Body of pancreas (tissue), 4 donors: ENCODE results near the gene KCNAB2. TPM values are rescaled to one million over a fixed set of nuclear protein-coding genes. Genes with fewer than 3 reads are reported as not detected.

Experiments
- ATAC-seq: fragments of 150-250 bp; one replicate; pipeline ENCODE4 v1.9.1; 2016
- DNase-seq, 4 donors: peaks; one replicate each; pipeline ENCODE4 v3.0.0-alpha.2; 2019
- H3K27ac ChIP-seq, 4 donors: fragments of 200-600 bp; sonication (generic); 1 replicate in 3 of 4; 2 replicates in 1 of 4; pipeline versions ENCODE4 v1.5.1 to v1.6.1; 2016 to 2019; ENCODE audit warnings: mild to moderate bottlenecking in 1 of 4, mixed read lengths in 1 of 4, moderate library complexity in 1 of 4
- H3K27me3 ChIP-seq, 2 donors: fragments of 200-600 bp; sonication (generic); one replicate each; pipeline ENCODE4 v1.6.0; 2016; ENCODE audit warnings: mild to moderate bottlenecking in 1 of 2
- H3K36me3 ChIP-seq, 2 donors: fragments of 200-600 bp; sonication (generic); replicated peaks in 1 of 2; 2 replicates each; pipeline ENCODE4 v1.5.1; 2016; ENCODE audit warnings: low read depth in 2 of 2; ENCODE audit not compliant: insufficient read depth in 1 of 2
- H3K4me1 ChIP-seq: fragments of 200-600 bp; sonication (generic); one replicate; pipeline ENCODE4 v1.6.0; 2016
- H3K4me3 ChIP-seq, 2 donors: fragments of 200-600 bp; sonication (generic); 1 replicate in 1 of 2; 2 replicates in 1 of 2; pipeline ENCODE4 v1.5.1; 2016 to 2019
- H3K9me3 ChIP-seq, 3 donors: fragments of 200-600 bp; sonication (generic); 1 replicate in 2 of 3; 2 replicates in 1 of 3; pipeline ENCODE4 v1.5.1; 2016
- POLR2A ChIP-seq, 3 donors: fragments of 450-650 bp; IDR thresholded peaks; one replicate each; pipeline ENCODE4 v1.6.1; 2016; ENCODE audit warnings: antibody characterized with exemption in 3 of 3, mild to moderate bottlenecking in 2 of 3
- WGBS, 2 donors: methylation state at CpG; one replicate each; pipeline ENCODE4 v1.1.5; 2017; 5-methylcytosine and 5-hydroxymethylcytosine counted together
- intact Hi-C: fragments of 100-400 bp; cut with DNase I; formaldehyde crosslinking; loops from one replicate; pipeline ENCODE4 v1.15.1; 2023
- total RNA-seq, 2 donors: library from RNA; depleted of rRNA; stranded (reverse); fragments of >200 nt; gene quantifications; one replicate each; pipeline ENCODE4 v1.1.0, GENCODE V29; 2016
- TF ChIP-seq, protein P1 (sequence below), 7 experiments: fragments of 450-650 bp in 4 of 7; fragments of 200-600 bp in 3 of 7; sonication (generic) in 3 of 7; IDR thresholded peaks; one replicate each; pipeline ENCODE4 v1.5.1; 2016 to 2019; ENCODE audit warnings: antibody characterized with exemption in 7 of 7

KCNAB2 gene
- total RNA-seq, 2 donors from 2014 or later: 4.6 to 7.0 TPM

DNA sequence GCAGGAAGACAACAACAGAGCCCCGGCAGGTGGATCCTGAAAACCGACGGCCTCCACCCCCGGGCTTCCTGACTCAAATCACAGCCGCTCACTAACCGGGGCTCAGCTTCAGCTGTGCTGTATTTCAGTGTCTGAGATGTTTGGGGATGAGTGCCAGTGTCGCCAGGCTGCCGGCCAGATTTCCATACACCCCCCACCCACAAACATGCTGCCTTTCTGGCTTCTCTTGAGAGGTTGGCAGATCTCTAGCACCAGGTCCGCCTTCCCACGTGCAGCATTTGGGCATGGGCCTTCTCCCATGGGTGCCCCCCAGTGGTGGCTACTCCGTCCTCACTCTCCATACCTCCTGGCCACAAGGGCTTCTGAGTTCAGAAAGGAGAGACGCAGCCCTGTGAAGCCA, 34.8 kb downstream of the KCNAB2 start:
- no peak overlapping the region for H3K4me3 ChIP-seq
- no peak for DNase-seq
- no peaks in the 10 kb centered on the region for H3K36me3 ChIP-seq
- H3K4me1 ChIP-seq: no peaks in the 10 kb centered on the region
- no peak overlapping the region for H3K27ac ChIP-seq
- TF ChIP-seq POLR2A (IDR thresholded peaks at IDR 0.05): no peak
- TF ChIP-seq, protein P1, sequence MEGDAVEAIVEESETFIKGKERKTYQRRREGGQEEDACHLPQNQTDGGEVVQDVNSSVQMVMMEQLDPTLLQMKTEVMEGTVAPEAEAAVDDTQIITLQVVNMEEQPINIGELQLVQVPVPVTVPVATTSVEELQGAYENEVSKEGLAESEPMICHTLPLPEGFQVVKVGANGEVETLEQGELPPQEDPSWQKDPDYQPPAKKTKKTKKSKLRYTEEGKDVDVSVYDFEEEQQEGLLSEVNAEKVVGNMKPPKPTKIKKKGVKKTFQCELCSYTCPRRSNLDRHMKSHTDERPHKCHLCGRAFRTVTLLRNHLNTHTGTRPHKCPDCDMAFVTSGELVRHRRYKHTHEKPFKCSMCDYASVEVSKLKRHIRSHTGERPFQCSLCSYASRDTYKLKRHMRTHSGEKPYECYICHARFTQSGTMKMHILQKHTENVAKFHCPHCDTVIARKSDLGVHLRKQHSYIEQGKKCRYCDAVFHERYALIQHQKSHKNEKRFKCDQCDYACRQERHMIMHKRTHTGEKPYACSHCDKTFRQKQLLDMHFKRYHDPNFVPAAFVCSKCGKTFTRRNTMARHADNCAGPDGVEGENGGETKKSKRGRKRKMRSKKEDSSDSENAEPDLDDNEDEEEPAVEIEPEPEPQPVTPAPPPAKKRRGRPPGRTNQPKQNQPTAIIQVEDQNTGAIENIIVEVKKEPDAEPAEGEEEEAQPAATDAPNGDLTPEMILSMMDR (IDR thresholded peaks at IDR 0.05): no peak
- ATAC-seq: no peak
- intact Hi-C loops: no loop called here
- 45 to 54% methylated on average over 10 to 12 of the region's 12 CpGs for WGBS, 2 donors
- no peaks in the 10 kb centered on the region for H3K9me3 ChIP-seq
- H3K27me3 ChIP-seq: no peaks in the 10 kb centered on the region

DNA sequence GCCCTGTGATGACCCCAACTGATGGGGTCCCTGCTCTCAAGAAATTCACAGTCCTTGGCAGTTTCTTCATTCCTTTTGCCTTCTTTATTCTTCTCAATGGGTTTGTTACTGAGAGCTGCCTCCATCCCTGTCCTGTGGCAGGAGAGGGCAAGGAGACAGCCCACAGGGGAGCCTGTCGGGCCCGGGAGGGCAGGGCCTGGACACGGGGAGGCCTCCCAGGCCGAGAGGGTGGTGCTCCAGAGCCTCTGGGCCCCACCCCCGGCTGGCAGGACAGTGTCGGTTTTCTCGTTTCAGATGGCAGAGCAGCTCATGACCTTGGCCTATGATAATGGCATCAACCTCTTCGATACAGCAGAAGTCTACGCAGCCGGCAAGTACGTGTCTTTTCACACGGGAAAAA, 36.2 kb downstream of the KCNAB2 start:
- Histone ChIP-seq H3K4me1 (no peaks in the 10 kb centered on the region), H3K36me3 (no peaks in the 10 kb centered on the region), H3K4me3 (no peak overlapping the region), H3K27me3 (no peaks in the 10 kb centered on the region), H3K27ac (no peak overlapping the region), H3K9me3 (no peaks in the 10 kb centered on the region)
- DNase-seq: no peak
- 70 to 71% methylated on average over 12 of the region's 12 CpGs for WGBS, 2 donors
- ATAC-seq: no peak
- TF ChIP-seq, protein P1 (IDR thresholded peaks at IDR 0.05): no peak
- TF ChIP-seq POLR2A (IDR thresholded peaks at IDR 0.05): no peak
- intact Hi-C loops: no loop called here

DNA sequence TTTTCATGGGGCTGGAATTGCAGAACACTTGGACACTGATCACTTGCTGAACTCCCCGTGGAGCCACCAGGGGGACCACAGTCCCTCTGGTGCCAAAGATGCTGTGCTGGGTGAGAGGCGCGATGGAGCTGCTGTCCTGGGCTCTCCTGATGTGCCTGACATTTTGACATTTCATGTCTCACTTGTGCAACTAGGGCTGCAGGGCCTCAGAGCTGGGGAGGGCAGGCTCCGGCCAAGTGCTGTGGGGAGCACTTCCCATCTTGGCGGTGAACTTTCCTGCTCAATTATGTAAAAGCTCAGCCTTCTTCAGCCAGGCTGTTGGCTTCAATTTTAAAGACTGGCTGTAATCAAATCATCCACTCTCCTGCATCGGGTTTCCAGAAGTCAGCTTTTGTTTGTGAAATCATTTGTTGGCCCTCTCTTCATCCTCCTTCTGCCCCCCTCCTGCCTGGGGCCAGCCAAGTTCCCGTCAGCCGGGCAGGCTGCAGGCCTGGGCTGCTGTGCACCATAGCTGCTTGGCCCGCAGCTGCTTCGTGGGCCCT, 36.8 kb downstream of the KCNAB2 start:
- DNase-seq (no peak), ATAC-seq (no peak)
- TF ChIP-seq POLR2A (IDR thresholded peaks at IDR 0.05): no peak
- TF ChIP-seq, protein P1 (IDR thresholded peaks at IDR 0.05): peak in 2 of 7 experiments; percentile 3 to 7
- Histone ChIP-seq H3K36me3 (no peaks in the 10 kb centered on the region), H3K27ac (no peak overlapping the region), H3K4me1 (no peaks in the 10 kb centered on the region), H3K27me3 (no peaks in the 10 kb centered on the region), H3K9me3 (no peaks in the 10 kb centered on the region), H3K4me3 (no peak overlapping the region)
- intact Hi-C loops: no loop called here
- WGBS, 2 donors: 57 to 66% methylated on average over 10 of the region's 10 CpGs

DNA sequence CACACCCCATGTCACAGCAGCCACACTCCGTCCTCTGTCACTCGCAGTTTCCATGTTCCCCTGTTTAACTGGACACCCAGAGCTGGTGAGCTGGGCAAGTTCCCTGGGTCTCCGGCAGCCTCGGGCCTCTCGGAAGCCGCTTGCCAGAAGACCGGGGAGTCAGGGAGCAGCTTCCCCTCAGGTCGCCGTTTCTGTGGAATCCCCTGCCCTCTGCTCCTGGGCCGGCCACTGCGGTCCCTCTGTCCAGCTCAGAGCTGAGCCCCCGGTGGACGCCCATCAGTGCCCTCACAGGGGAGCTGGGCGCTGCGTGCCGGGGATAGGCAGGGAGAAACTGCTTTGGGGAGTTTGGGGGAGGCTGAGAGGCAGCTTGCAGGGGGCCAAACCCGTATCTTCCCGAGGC, 37.7 kb downstream of the KCNAB2 start:
- intact Hi-C loops: no loop called here

More for the DNA sequence above, 37.7 kb downstream of the KCNAB2 start:
- no peak for TF ChIP-seq POLR2A (IDR thresholded peaks at IDR 0.05)
- TF ChIP-seq, protein P1 (IDR thresholded peaks at IDR 0.05): no peak
- no peak overlapping the region for H3K27ac ChIP-seq
- no peaks in the 10 kb centered on the region for H3K36me3 ChIP-seq
- no peaks in the 10 kb centered on the region for H3K9me3 ChIP-seq
- no peak for DNase-seq
- no peaks in the 10 kb centered on the region for H3K4me1 ChIP-seq
- ATAC-seq: no peak
- H3K4me3 ChIP-seq: no peak overlapping the region
- WGBS, 2 donors: 40 to 56% methylated on average over 2 to 18 of the region's 18 CpGs
- H3K27me3 ChIP-seq: no peaks in the 10 kb centered on the region
